GM21717 (cell line): ENCODE results near the gene SELENOO.

Source experiments
- ATAC-seq: cut with Tn5 transposase; IDR thresholded peaks from one replicate; pipeline ENCODE4 v1.9.1; 2021; ENCODE audit warnings: mild to moderate bottlenecking, moderate library complexity; ENCODE audit not compliant: unreplicated experiment

SELENOO gene

DNA sequence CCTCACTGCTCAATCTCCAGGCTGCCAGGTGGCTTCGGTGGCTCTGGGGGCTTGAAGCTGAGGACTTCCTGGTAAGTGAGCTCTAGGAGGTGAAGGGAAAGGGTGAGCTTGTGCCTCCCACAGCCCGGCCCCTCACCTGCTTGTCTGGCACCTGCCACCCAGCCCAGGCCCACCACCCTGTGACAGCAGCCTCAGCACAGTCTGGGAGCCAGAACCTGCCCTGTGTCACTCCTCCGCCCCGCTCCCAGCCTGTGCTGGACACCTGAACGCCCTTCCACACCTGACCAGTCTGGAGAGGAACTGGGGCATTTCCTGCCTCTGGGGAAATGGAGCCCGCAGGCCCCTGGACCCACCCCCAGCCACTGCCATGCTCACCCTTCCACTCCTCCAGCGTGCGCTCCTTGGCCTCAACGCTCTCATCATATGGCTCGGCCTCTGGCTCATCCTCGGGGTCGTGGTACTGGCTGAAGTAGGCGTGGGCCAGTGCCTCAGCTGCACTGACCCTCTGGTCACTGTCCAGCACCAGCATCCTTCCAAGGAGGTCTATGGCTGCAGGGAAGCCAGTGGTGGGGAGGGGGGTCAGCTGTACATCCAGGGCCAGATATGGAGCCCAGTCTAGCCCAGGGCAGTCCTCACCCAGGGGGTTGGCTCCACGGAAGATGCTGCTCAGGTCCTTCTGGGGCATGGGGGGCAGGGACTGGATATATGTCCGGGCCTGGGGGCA, 64.3 kb downstream of the SELENOO start:
- no peak for ATAC-seq

DNA sequence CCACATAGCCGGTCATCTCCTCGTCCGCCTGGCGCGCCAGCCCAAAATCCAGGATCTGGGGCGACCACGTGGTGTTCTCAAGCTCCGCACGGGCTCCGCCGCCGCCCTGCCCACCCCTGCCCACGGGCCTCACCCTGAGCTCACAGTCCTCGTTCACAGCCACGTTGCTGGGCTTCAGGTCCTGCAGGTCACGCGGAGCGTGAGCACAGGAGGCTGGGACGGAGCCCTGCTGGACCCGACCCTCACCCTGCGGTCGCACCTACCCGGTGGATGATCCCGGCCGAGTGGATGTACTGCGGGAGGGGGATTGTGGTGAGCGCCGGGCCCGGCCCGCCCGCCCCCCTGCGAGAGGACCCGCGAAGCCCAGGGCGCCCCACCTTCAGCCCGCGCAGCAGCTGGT, 66.2 kb downstream of the SELENOO start:
- ATAC-seq: no peak
